NCI-H2227 (cell line): ENCODE results near the gene PDLIM4.

Experiments used
- DNase-seq: peaks from one replicate; lab custom pipeline; 2025; ENCODE audit not compliant: unreplicated experiment; lab: John Stamatoyannopoulos, UW

The PDLIM4 gene

GRCh38 chr5:132257131-132258101 is at the start of gene PDLIM4:
TSS of gene PDLIM4 (plus strand) at chr5:132257696. CDS start at chr5:132257735, 39 bp downstream.
- DNase-seq, result peak; percentile 69

- no peak for DNase-seq
Measured at GRCh38 chr5:132207778-132208177, 49.7 kb upstream of the PDLIM4 start.

- no peak for DNase-seq
Measured at GRCh38 chr5:132209131-132209530, 48.4 kb upstream of the PDLIM4 start.

GRCh38 chr5:132209901-132210545 is 47.5 kb upstream of the PDLIM4 start:
- no peak for DNase-seq

- DNase-seq, result no peak
Measured at GRCh38 chr5:132210944-132211343, 46.6 kb upstream of the PDLIM4 start.

GRCh38 chr5:132211787-132212186 is 45.7 kb upstream of the PDLIM4 start:
- DNase-seq, result no peak

- DNase-seq, result no peak
Measured at GRCh38 chr5:132213666-132214065, 43.8 kb upstream of the PDLIM4 start.

GRCh38 chr5:132214491-132214890 is 43.0 kb upstream of the PDLIM4 start:
- DNase-seq, result no peak

GRCh38 chr5:132215329-132215728 is 42.2 kb upstream of the PDLIM4 start:
- DNase-seq, result no peak

GRCh38 chr5:132218321-132218720 is 39.2 kb upstream of the PDLIM4 start:
- no peak for DNase-seq

- DNase-seq, result no peak
Measured at GRCh38 chr5:132219289-132219970, 38.1 kb upstream of the PDLIM4 start.

- DNase-seq, result no peak
Measured at GRCh38 chr5:132219981-132220380, 37.5 kb upstream of the PDLIM4 start.

- no peak for DNase-seq
Measured at GRCh38 chr5:132220491-132220890, 37.0 kb upstream of the PDLIM4 start.

- no peak for DNase-seq
Measured at GRCh38 chr5:132221781-132222648, 35.5 kb upstream of the PDLIM4 start.

- DNase-seq, result no peak
Measured at GRCh38 chr5:132222649-132223038, 34.9 kb upstream of the PDLIM4 start.

- no peak for DNase-seq
Measured at GRCh38 chr5:132223861-132224260, 33.6 kb upstream of the PDLIM4 start.

GRCh38 chr5:132224716-132225115 is 32.8 kb upstream of the PDLIM4 start:
- no peak for DNase-seq

GRCh38 chr5:132225165-132226032 is 32.1 kb upstream of the PDLIM4 start:
- DNase-seq, result peak; percentile 30

GRCh38 chr5:132226516-132227234 is 30.8 kb upstream of the PDLIM4 start:
- no peak for DNase-seq
